ENCODE data around the gene GIGYF2. TPM values are rescaled to one million over a fixed set of nuclear protein-coding genes. Genes with fewer than 3 reads are reported as not detected.

Gene GIGYF2
- total and polyA plus RNA-seq, 2 of the 13 experiments (the other 11 are each of a cell fraction or from before 2014, with no cell fraction given): 44.9 to 73.5 TPM

DNA sequence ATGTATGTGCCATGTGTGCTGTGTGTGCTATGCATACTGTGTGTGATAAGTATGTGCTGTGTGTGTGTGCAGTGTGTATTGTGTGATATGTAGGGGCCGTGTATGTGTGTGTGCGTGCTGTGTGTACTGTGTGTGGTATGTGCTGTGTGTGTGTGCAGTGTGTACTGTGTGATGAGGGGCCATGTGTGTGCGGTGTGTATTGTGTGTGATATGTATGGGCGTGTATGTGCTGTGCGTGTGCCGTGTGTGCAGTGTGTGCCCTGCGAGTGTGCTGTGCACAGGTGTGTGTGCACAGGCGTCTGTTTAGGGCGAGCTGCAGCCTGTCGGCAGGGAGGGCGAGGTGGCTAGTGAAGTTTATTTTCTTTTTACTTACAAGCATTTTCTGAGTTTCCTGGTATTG lies 189.0 kb downstream of the GIGYF2 start:
- Histone ChIP-seq H3K36me3 (replicated peaks in 1 of 2; ENCODE audit: control insufficient read depth in 1 of 2, insufficient read depth in 2 of 2, low read length in 2 of 2) (peaks cover 11 to 33% of the 10 kb centered on the region in 2 experiments), H3K9me3 (ENCODE audit: low read length) (no peaks in the 10 kb centered on the region), H3K4me3 (replicated peaks in 1 of 3; ENCODE audit: insufficient read depth in 1 of 3, low read depth in 2 of 3, low read length in 3 of 3) (no peak overlapping the region), H3K4me1 (ENCODE audit: insufficient read depth, low read length) (peaks cover 4% of the 10 kb centered on the region; the same call in 1 of the 2 replicates), H3K4me2 (ENCODE audit: low read depth, low read length) (no peak overlapping the region), H3K9ac (ENCODE audit: insufficient read depth, low read depth, low read length) (no peak overlapping the region), H3K79me2 (ENCODE audit: insufficient read depth, low read length) (no peaks in the 10 kb centered on the region), H4K20me1 (ENCODE audit: insufficient read depth, low read length) (peaks cover under 1% of the 10 kb centered on the region; the same call in 1 of the 2 replicates), H2AFZ (ENCODE audit: low read length) (no peak overlapping the region), H3K27me3 (ENCODE audit: control insufficient read depth in 1 of 2, insufficient read depth in 2 of 2, low read length in 2 of 2) (no peaks in the 10 kb centered on the region), H3K27ac (ENCODE audit: extremely low read length, insufficient read depth, low read length) (no peak overlapping the region)
- FAIRE-seq (peak; percentile 64), DNase-seq (ENCODE audit: low spot score) (no peak), ATAC-seq (no peak)
- ChIA-PET POLR2A (no interaction called here), CTCF (ENCODE audit: low intra/inter-chr PET ratio, low total read pairs) (no interaction called here)
- no TSS peak for BruUV-seq (replicated peaks)
- intact Hi-C loops (cut with micrococcal nuclease; ENCODE audit: unreplicated experiment) (no loop called here), in situ Hi-C loops (cut with HindIII; ENCODE audit: extremely low pct_ligation_motif_present, low pct_unique_long_range_greater_than_20kb) (no loop called here)
- WGBS (ENCODE audit: low lambda C conversion rate): 97% methylated on average over 11 of the region's 11 CpGs
- TF ChIP-seq FOXA1 (IDR thresholded peaks at IDR 0.05): peak; percentile 20; the same call in 1 of the 2 replicates
- no peak for TF ChIP-seq FOXA1 (CRISPR knock-in tag; IDR thresholded peaks at IDR 0.05)
- no peak for TF ChIP-seq RFX1 (IDR thresholded peaks at IDR 0.05)
- TF ChIP-seq, protein P1, sequence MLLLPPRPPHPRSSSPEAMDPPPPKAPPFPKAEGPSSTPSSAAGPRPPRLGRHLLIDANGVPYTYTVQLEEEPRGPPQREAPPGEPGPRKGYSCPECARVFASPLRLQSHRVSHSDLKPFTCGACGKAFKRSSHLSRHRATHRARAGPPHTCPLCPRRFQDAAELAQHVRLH (CRISPR knock-in tag; IDR thresholded peaks at IDR 0.05; ENCODE audit: borderline replicate concordance, low read depth): no peak
- no peak for TF ChIP-seq GZF1 (CRISPR knock-in tag; IDR thresholded peaks at IDR 0.05)
- TF ChIP-seq ZNF761 (CRISPR knock-in tag; conservative IDR thresholded peaks at IDR 0.05): no peak
- TF ChIP-seq HDAC6 (IDR thresholded peaks at IDR 0.05; ENCODE audit: low read depth, low read length): no peak
- no peak for TF ChIP-seq KLF9 (CRISPR knock-in tag; IDR thresholded peaks at IDR 0.05; ENCODE audit: low read depth)
- TF ChIP-seq SPEN (CRISPR knock-in tag; IDR thresholded peaks at IDR 0.05; ENCODE audit: low read depth): no peak
- TF ChIP-seq PTBP1 (IDR thresholded peaks at IDR 0.05; ENCODE audit: low read depth, low read length, poor library complexity, severe bottlenecking): no peak
- TF ChIP-seq, protein P2, sequence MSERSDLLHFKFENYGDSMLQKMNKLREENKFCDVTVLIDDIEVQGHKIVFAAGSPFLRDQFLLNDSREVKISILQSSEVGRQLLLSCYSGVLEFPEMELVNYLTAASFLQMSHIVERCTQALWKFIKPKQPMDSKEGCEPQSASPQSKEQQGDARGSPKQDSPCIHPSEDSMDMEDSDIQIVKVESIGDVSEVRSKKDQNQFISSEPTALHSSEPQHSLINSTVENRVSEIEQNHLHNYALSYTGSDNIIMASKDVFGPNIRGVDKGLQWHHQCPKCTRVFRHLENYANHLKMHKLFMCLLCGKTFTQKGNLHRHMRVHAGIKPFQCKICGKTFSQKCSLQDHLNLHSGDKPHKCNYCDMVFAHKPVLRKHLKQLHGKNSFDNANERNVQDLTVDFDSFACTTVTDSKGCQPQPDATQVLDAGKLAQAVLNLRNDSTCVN (CRISPR knock-in tag; IDR thresholded peaks at IDR 0.05; ENCODE audit: borderline replicate concordance): no peak
- TF ChIP-seq, protein P3, sequence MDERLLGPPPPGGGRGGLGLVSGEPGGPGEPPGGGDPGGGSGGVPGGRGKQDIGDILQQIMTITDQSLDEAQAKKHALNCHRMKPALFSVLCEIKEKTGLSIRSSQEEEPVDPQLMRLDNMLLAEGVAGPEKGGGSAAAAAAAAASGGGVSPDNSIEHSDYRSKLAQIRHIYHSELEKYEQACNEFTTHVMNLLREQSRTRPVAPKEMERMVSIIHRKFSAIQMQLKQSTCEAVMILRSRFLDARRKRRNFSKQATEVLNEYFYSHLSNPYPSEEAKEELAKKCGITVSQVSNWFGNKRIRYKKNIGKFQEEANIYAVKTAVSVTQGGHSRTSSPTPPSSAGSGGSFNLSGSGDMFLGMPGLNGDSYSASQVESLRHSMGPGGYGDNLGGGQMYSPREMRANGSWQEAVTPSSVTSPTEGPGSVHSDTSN (CRISPR knock-in tag; IDR thresholded peaks at IDR 0.05): no peak
- no peak for TF ChIP-seq PHF8 (CRISPR knock-in tag; IDR thresholded peaks at IDR 0.05)
- TF ChIP-seq TOPORS (CRISPR knock-in tag; IDR thresholded peaks at IDR 0.05): no peak
- TF ChIP-seq, protein P4, sequence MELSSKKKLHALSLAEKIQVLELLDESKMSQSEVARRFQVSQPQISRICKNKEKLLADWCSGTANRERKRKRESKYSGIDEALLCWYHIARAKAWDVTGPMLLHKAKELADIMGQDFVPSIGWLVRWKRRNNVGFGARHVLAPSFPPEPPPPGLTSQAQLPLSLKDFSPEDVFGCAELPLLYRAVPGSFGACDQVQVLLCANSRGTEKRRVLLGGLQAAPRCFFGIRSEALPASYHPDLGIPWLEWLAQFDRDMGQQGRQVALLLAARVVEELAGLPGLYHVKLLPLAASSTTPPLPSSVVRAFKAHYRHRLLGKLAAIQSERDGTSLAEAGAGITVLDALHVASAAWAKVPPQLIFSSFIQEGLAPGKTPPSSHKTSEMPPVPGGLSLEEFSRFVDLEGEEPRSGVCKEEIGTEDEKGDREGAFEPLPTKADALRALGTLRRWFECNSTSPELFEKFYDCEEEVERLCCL (CRISPR knock-in tag; IDR thresholded peaks at IDR 0.05; ENCODE audit: borderline replicate concordance): no peak
- TF ChIP-seq, protein P5, sequence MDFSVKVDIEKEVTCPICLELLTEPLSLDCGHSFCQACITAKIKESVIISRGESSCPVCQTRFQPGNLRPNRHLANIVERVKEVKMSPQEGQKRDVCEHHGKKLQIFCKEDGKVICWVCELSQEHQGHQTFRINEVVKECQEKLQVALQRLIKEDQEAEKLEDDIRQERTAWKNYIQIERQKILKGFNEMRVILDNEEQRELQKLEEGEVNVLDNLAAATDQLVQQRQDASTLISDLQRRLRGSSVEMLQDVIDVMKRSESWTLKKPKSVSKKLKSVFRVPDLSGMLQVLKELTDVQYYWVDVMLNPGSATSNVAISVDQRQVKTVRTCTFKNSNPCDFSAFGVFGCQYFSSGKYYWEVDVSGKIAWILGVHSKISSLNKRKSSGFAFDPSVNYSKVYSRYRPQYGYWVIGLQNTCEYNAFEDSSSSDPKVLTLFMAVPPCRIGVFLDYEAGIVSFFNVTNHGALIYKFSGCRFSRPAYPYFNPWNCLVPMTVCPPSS (IDR thresholded peaks at IDR 0.05): 0 out of 2 replicates have a peak, but pooled peaks have one; percentile 65
- TF ChIP-seq, protein P6, sequence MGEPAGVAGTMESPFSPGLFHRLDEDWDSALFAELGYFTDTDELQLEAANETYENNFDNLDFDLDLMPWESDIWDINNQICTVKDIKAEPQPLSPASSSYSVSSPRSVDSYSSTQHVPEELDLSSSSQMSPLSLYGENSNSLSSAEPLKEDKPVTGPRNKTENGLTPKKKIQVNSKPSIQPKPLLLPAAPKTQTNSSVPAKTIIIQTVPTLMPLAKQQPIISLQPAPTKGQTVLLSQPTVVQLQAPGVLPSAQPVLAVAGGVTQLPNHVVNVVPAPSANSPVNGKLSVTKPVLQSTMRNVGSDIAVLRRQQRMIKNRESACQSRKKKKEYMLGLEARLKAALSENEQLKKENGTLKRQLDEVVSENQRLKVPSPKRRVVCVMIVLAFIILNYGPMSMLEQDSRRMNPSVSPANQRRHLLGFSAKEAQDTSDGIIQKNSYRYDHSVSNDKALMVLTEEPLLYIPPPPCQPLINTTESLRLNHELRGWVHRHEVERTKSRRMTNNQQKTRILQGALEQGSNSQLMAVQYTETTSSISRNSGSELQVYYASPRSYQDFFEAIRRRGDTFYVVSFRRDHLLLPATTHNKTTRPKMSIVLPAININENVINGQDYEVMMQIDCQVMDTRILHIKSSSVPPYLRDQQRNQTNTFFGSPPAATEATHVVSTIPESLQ (CRISPR knock-in tag; conservative IDR thresholded peaks at IDR 0.05): no peak
- no peak for TF ChIP-seq ZNF337 (CRISPR knock-in tag; IDR thresholded peaks at IDR 0.05; ENCODE audit: borderline replicate concordance, low read depth)
